Suprapubic skin (tissue), 4 donors: Measurements from ENCODE around the gene SH3PXD2B. TPM values are rescaled to one million over a fixed set of nuclear protein-coding genes. Genes with fewer than 3 reads are reported as not detected.

Source experiments
- DNase-seq, 2 donors: peaks; one replicate each; pipeline ENCODE4 v3.0.0-alpha.2; 2019; ENCODE audit warnings: low spot score in 2 of 2
- H3K27ac ChIP-seq: fragments of 200-600 bp; sonication (generic); one replicate; pipeline ENCODE4 v1.5.1; 2019
- H3K27me3 ChIP-seq: fragments of 200-600 bp; sonication (generic); one replicate; pipeline ENCODE4 v1.5.1; 2019
- H3K36me3 ChIP-seq: fragments of 200-600 bp; sonication (generic); one replicate; pipeline ENCODE4 v1.5.1; 2019
- H3K4me1 ChIP-seq: fragments of 200-600 bp; sonication (generic); one replicate; pipeline ENCODE4 v1.5.1; 2019
- H3K4me3 ChIP-seq: fragments of 200-600 bp; sonication (generic); one replicate; pipeline ENCODE4 v1.5.1; 2019; ENCODE audit warnings: mild to moderate bottlenecking
- H3K9me3 ChIP-seq: fragments of 200-600 bp; sonication (generic); one replicate; pipeline ENCODE4 v1.5.1; 2019
- EP300 ChIP-seq: sonication (generic); formaldehyde crosslinking; IDR thresholded peaks from one replicate; pipeline ENCODE4 v1.6.1; 2017; ENCODE audit warnings: antibody characterized with exemption
- POLR2A ChIP-seq, 2 donors: fragments of 450-650 bp; IDR thresholded peaks; one replicate each; pipeline ENCODE4 v1.6.1; 2017; ENCODE audit warnings: antibody characterized with exemption in 2 of 2, mild to moderate bottlenecking in 2 of 2, moderate library complexity in 2 of 2
- POLR2AphosphoS5 ChIP-seq, 3 donors: sonication (generic); formaldehyde crosslinking; IDR thresholded peaks; one replicate each; pipeline ENCODE4 v1.6.1; 2017; ENCODE audit warnings: antibody characterized with exemption in 3 of 3
- WGBS: methylation state at CpG from one replicate; pipeline ENCODE4 v1.1.5; 2018; 5-methylcytosine and 5-hydroxymethylcytosine counted together
- total RNA-seq, 4 donors: library from RNA; depleted of rRNA; stranded (reverse); fragments of >200 nt; gene quantifications; one replicate each; pipeline ENCODE4 v1.1.0, GENCODE V29; 2016
- TF ChIP-seq, protein P1 (sequence below), 2 donors: fragments of 200-600 bp in 1 of 2; fragments of 450-650 bp in 1 of 2; sonication (generic) in 1 of 2; IDR thresholded peaks; one replicate each; pipeline ENCODE4 v1.5.1; 2016 to 2019; ENCODE audit warnings: antibody characterized with exemption in 2 of 2, mild to moderate bottlenecking in 1 of 2, moderate library complexity in 1 of 2

The SH3PXD2B gene
- total RNA-seq, 4 donors from 2014 or later = 29.1 to 42.1 (median 31.3) TPM

DNA sequence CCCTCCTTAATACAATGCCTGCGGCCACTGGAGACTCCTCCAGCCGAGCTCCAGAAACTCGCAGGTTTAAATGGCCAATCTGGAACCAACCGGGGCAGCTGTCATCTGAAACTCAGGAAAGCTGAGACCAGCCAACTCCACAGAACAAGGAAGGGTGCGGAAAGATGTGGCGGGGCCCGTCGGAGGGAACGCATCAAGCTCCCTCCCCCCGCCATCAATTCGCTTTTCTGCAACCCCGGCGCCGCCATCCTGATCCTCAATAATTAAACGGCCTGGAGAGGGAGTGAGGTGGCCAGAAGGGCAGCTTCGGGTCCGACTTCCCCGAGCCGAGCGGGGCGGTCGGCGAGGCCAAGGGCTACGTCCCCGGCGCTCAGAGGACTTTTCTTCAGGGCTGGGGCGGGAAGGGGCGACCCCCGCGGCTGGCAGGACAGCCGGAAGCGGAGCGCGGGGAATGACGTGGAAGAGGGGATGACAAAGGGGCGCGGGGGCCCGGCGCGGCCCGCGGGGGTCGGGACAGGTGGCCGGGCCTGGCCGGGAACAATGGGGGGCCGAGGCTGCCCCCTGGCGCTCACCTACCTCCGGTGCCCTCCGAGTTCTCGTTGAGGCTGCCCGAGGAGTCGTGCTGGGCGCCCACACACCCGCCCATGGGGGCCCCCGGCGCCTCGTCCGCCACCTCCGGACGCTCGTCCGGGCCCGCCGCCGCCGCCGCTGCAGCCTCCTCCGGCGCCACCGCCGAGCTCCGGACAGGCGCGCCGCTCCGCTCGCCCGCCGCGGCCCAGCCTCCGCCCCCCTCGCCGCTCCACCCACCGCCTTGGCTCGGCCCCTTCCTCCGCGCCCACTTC, 171.1 kb downstream of the SH3PXD2B start, which contains the start of gene UBTD2:
Gene UBTD2 (minus strand): TSS at position 745 of the 842 bp plus-strand sequence. CDS start 99 bp downstream, at position 646.
- H3K36me3 ChIP-seq = no peaks in the 10 kb centered on the region
- peaks cover 36% of the 10 kb centered on the region for H3K4me1 ChIP-seq
- no peak for TF ChIP-seq EP300
- TF ChIP-seq, protein P1, sequence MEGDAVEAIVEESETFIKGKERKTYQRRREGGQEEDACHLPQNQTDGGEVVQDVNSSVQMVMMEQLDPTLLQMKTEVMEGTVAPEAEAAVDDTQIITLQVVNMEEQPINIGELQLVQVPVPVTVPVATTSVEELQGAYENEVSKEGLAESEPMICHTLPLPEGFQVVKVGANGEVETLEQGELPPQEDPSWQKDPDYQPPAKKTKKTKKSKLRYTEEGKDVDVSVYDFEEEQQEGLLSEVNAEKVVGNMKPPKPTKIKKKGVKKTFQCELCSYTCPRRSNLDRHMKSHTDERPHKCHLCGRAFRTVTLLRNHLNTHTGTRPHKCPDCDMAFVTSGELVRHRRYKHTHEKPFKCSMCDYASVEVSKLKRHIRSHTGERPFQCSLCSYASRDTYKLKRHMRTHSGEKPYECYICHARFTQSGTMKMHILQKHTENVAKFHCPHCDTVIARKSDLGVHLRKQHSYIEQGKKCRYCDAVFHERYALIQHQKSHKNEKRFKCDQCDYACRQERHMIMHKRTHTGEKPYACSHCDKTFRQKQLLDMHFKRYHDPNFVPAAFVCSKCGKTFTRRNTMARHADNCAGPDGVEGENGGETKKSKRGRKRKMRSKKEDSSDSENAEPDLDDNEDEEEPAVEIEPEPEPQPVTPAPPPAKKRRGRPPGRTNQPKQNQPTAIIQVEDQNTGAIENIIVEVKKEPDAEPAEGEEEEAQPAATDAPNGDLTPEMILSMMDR (IDR thresholded peaks at IDR 0.05) = peak in 1 of 2 donors; percentile 33
- H3K27me3 ChIP-seq = no peaks in the 10 kb centered on the region
- H3K4me3 ChIP-seq = peak within 1 kb of the TSS; percentile 67
- no peaks in the 10 kb centered on the region for H3K9me3 ChIP-seq
- DNase-seq = peak; percentile 82 to 90
- 0% methylated on average over 23 of the region's 87 CpGs for WGBS
- H3K27ac ChIP-seq = peak within 1 kb of the TSS; percentile 83

DNA sequence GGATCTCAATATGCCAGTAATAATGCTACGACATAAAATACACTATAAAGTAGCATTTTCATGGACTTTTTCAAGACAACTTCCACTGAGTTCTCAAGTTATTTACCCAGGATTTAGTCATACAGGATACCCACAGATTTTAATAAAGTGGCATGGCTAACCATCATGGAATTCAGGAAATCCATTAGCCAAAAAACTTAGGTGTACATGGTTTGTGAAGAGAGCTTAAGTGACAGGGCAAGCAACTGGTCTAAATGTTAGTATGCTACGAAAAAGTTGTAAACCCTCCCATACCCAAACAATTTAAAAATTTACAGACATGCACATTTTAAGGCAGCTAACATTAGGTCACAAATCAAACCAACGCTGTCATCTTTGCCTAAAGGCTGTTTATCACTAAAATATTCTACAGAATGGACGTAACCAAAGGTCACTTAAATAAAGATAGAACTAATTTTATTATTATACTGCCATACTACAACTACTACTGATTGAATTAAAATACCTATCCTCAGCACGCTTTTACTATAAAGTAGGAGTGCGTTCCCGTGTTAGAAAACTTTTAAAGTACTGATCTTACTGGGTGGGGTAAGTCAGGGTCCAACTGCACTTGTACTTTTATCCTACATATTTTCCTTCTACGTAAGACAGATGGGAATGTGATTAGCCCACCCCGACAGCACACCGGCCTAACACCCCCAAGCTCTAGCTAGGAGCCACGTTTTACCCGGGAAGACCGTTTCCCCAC, 171.9 kb downstream of the SH3PXD2B start:
- no peak for DNase-seq
- Histone ChIP-seq H3K27me3 (no peaks in the 10 kb centered on the region), H3K36me3 (no peaks in the 10 kb centered on the region), H3K4me1 (peaks cover 36% of the 10 kb centered on the region), H3K4me3 (peak overlapping the region; percentile 67), H3K9me3 (no peaks in the 10 kb centered on the region), H3K27ac (peak overlapping the region; percentile 83)
- TF ChIP-seq POLR2AphosphoS5 (IDR thresholded peaks at IDR 0.05) (no peak), EP300 (no peak), POLR2A (IDR thresholded peaks at IDR 0.05) (no peak)
- TF ChIP-seq, protein P1 (IDR thresholded peaks at IDR 0.05) = no peak
- WGBS = 7% methylated on average over 13 of the region's 13 CpGs

DNA sequence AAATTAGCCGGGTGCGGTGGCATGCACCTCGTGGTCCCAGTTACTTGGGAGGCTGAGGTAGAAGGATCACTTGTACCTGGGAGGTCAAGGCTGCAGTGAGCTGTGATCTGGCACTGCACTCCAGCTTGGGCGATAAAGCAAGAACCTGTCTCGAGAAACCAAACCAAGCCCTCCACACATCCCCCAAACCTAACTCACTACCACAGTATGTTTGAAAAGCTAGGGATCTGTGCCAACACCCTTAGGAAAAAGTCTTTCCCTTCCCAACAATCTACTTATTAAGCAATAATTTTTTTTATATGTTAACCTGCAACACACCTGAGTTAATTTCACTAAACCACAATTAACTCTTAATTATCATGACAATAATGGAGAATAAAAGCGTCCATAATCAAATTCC, 173.0 kb downstream of the SH3PXD2B start:
- 61% methylated on average over 6 of the region's 6 CpGs for WGBS
- Histone ChIP-seq H3K4me1 (peaks cover 36% of the 10 kb centered on the region), H3K9me3 (no peaks in the 10 kb centered on the region), H3K36me3 (no peaks in the 10 kb centered on the region), H3K4me3 (peak overlapping the region; percentile 67), H3K27me3 (no peaks in the 10 kb centered on the region), H3K27ac (no peak overlapping the region)
- TF ChIP-seq POLR2A (IDR thresholded peaks at IDR 0.05) (no peak), POLR2AphosphoS5 (IDR thresholded peaks at IDR 0.05) (no peak), EP300 (no peak)
- TF ChIP-seq, protein P1 (IDR thresholded peaks at IDR 0.05) = no peak
- no peak for DNase-seq

DNA sequence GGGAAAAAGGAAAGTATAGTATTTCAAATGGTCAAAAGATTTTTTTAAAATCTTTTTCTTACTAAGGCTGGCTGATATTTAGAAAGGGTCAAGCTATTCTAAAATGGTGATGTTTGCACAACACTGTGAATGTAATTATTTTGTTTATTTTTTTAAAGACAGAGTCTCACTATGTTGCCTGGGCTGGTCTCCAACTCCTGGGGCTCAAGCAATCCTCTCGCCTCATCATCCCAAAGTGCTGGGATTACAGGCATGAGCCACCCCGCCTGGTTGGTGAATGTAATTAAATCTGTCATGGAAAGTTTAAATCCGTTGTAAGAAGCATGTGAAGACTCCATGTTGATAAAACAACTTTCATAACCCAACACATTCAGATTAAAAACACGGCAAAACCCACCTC, 173.4 kb downstream of the SH3PXD2B start:
- H3K4me3 ChIP-seq = no peak overlapping the region
- no peaks in the 10 kb centered on the region for H3K9me3 ChIP-seq
- no peaks in the 10 kb centered on the region for H3K36me3 ChIP-seq
- TF ChIP-seq, protein P1 (IDR thresholded peaks at IDR 0.05) = no peak
- TF ChIP-seq EP300 (no peak), POLR2AphosphoS5 (IDR thresholded peaks at IDR 0.05) (no peak), POLR2A (IDR thresholded peaks at IDR 0.05) (no peak)
- 36% methylated on average over 4 of the region's 4 CpGs for WGBS
- H3K4me1 ChIP-seq = peaks cover 37% of the 10 kb centered on the region
- no peak overlapping the region for H3K27ac ChIP-seq
- H3K27me3 ChIP-seq = no peaks in the 10 kb centered on the region
- DNase-seq = no peak

DNA sequence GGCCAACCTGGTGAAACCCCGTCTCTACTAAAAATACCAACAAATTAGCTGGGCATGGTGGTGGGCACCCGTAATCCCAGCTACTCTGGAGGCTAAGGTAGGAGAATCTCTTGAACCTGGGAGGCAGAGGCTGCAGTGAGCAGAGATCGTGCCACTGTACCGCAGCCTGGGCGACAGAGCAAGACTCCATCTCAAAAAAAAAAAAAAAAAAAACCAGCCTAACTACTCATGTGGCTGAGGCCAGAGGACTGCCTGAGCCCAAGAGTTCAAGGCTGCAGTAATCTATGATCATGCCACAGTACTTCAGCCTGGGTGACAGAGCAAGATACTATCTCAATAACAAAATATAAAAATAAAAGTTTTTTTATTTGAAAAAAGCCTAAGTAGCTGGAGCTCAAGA, 174.0 kb downstream of the SH3PXD2B start:
- H3K36me3 ChIP-seq = no peaks in the 10 kb centered on the region
- H3K4me1 ChIP-seq = peaks cover 43% of the 10 kb centered on the region
- no peaks in the 10 kb centered on the region for H3K9me3 ChIP-seq
- H3K4me3 ChIP-seq = no peak overlapping the region
- WGBS = 89% methylated on average over 5 of the region's 5 CpGs
- no peak overlapping the region for H3K27ac ChIP-seq
- no peak for DNase-seq
- H3K27me3 ChIP-seq = no peaks in the 10 kb centered on the region
- TF ChIP-seq EP300 = no peak
- no peak for TF ChIP-seq POLR2AphosphoS5 (IDR thresholded peaks at IDR 0.05)
- TF ChIP-seq, protein P1 (IDR thresholded peaks at IDR 0.05) = no peak
- no peak for TF ChIP-seq POLR2A (IDR thresholded peaks at IDR 0.05)
